HepG2 (cell line): ENCODE measurements around the gene CCDC180. TPM values are rescaled to one million over a fixed set of nuclear protein-coding genes. Genes with fewer than 3 reads are reported as not detected.

ENCODE experiments used
- ATAC-seq: fragments of 200-7000 bp; cut with Tn5 transposase; 3 replicates; pipeline ENCODE4 v1.9.1; 2020; ENCODE audit warnings: mild to moderate bottlenecking, moderate library complexity
- BruUV-seq: library from RNA; stranded (reverse); fragments of 400-500 nt; replicated peaks from 2 replicates; lab custom pipeline; 2021; lab: Mats Ljungman, UMichigan
- CTCF ChIA-PET: fragments of 300-600 bp; formaldehyde crosslinking; extraction: SDS; loops from one replicate; lab custom pipeline; 2021; ENCODE audit warnings: low total read pairs, inconsistent platforms, low intra/inter-chr PET ratio; lab: Yijun Ruan, JAX
- POLR2A ChIA-PET: fragments of 350-600 bp; sonication (Branson Sonifier 250); formaldehyde crosslinking; loops from one replicate; lab custom pipeline; 2020; ENCODE audit warnings: antibody characterized with exemption, inconsistent platforms; lab: Yijun Ruan, JAX
- DNase-seq: peaks from one replicate; pipeline ENCODE4 v3.0.0-alpha.2; 2015; ENCODE audit warnings: low spot score
- FAIRE-seq: peaks from 3 replicates; lab custom pipeline; 2011; peaks lifted over from hg19 to GRCh38; lab: Jason Lieb, UNC
- H2AFZ ChIP-seq: one replicate; pipeline ENCODE4 v1.6.1; 2011; ENCODE audit warnings: low read length, inconsistent platforms
- H3K27ac ChIP-seq: fragments of 300-600 bp; 3 replicates; pipeline ENCODE4 v1.8.0; 2011; ENCODE audit warnings: mixed run types, mild to moderate bottlenecking, mixed read lengths, low read length, inconsistent platforms; ENCODE audit not compliant: insufficient read depth; ENCODE audit errors: extremely low read length
- H3K27me3 ChIP-seq, 2 experiments: fragments of 200-600 bp in 1 of 2; 2 replicates in 1 of 2; 3 replicates in 1 of 2; pipeline versions ENCODE4 v1.6.0 to v1.8.0; 2011; ENCODE audit warnings: low read length in 2 of 2, mild to moderate bottlenecking in 2 of 2, moderate library complexity in 2 of 2, inconsistent platforms in 1 of 2; ENCODE audit not compliant: insufficient read depth in 2 of 2, control insufficient read depth in 1 of 2
- H3K36me3 ChIP-seq, 2 experiments: fragments of 200-600 bp in 1 of 2; replicated peaks in 1 of 2; 2 replicates in 1 of 2; 3 replicates in 1 of 2; pipeline versions ENCODE4 v1.5.1 to v1.8.0; 2011; ENCODE audit warnings: low read length in 2 of 2, inconsistent platforms in 1 of 2; ENCODE audit not compliant: insufficient read depth in 2 of 2, control insufficient read depth in 1 of 2
- H3K4me1 ChIP-seq: 2 replicates; pipeline ENCODE4 v1.5.1; 2012; ENCODE audit warnings: low read length, inconsistent platforms; ENCODE audit not compliant: insufficient read depth
- H3K4me2 ChIP-seq: 2 replicates; pipeline ENCODE4 v1.6.0; 2011; ENCODE audit warnings: low read depth, low read length, inconsistent platforms
- H3K4me3 ChIP-seq, 3 experiments: fragments of 200-600 bp in 1 of 3; sonication (generic), shearing (Covaris generic) in 1 of 3; replicated peaks in 1 of 3; 2 replicates each; pipeline ENCODE4 v1.5.1; 2011 to 2016; ENCODE audit warnings: low read length in 3 of 3, inconsistent platforms in 2 of 3, low read depth in 2 of 3, mild to moderate bottlenecking in 2 of 3, control low read depth in 1 of 3, mixed read lengths in 1 of 3; ENCODE audit not compliant: insufficient read depth in 1 of 3
- H3K79me2 ChIP-seq: one replicate; pipeline ENCODE4 v1.6.1; 2011; ENCODE audit warnings: low read length, inconsistent platforms; ENCODE audit not compliant: insufficient read depth
- H3K9ac ChIP-seq: 2 replicates; pipeline ENCODE4 v1.6.0; 2011; ENCODE audit warnings: mild to moderate bottlenecking, low read depth, low read length, inconsistent platforms; ENCODE audit not compliant: insufficient read depth
- H3K9me3 ChIP-seq: 2 replicates; pipeline ENCODE4 v1.5.1; 2012; ENCODE audit warnings: mild to moderate bottlenecking, low read length
- H4K20me1 ChIP-seq: 2 replicates; pipeline ENCODE4 v1.6.0; 2011; ENCODE audit warnings: inconsistent platforms, mild to moderate bottlenecking, low read length, moderate library complexity; ENCODE audit not compliant: insufficient read depth
- GATAD1 ChIP-seq: IDR thresholded peaks from 2 replicates; pipeline ENCODE4 v1.6.1; 2016; ENCODE audit warnings: missing genetic modification reagents, missing compliant biosample characterization
- MZF1 ChIP-seq: sonication (generic); formaldehyde crosslinking; IDR thresholded peaks from 2 replicates; pipeline ENCODE4 v1.8.1; 2023; ENCODE audit warnings: mild to moderate bottlenecking, missing genetic modification reagents, borderline replicate concordance
- REL ChIP-seq: sonication (generic); formaldehyde crosslinking; conservative IDR thresholded peaks from 2 replicates; pipeline ENCODE4 v1.8.0; 2022; ENCODE audit warnings: mild to moderate bottlenecking, missing genetic modification reagents, moderate library complexity
- WGBS: methylation state at CpG from one replicate; pipeline ENCODE4 v1.1.6; 2017; ENCODE audit warnings: low lambda C conversion rate; 5-methylcytosine and 5-hydroxymethylcytosine counted together
- in situ Hi-C: cut with HindIII; loops from 2 replicates; pipeline ENCODE4 v1.10.0; 2017; ENCODE audit warnings: low pct_unique_long_range_greater_than_20kb; ENCODE audit not compliant: extremely low pct_ligation_motif_present
- intact Hi-C: fragments of 100-400 bp; cut with micrococcal nuclease; formaldehyde crosslinking; loops from one replicate; pipeline ENCODE4 v1.10.0; 2022; ENCODE audit not compliant: unreplicated experiment
- polyA plus RNA-seq, 8 experiments: library from polyadenylated mRNA; depleted of rRNA in 3 of 8; stranded (reverse) in 7 of 8; unstranded in 1 of 8; fragments of >200 nt; fragmentation: Illumina TruSeq in 4 of 8; extraction: Trizol in 4 of 8; gene quantifications; 2 replicates each; pipeline versions ENCODE4 v1.2.1 to v1.2.3, GENCODE V29; 2011 to 2016; ENCODE audit warnings: low read depth in 4 of 8, missing spikeins in 1 of 8, mixed read lengths in 1 of 8; ENCODE audit not compliant: insufficient read depth in 1 of 8
- total RNA-seq, 5 experiments: library from RNA; depleted of rRNA; stranded (reverse); fragments of >200 nt; fragmentation: Illumina TruSeq; extraction: Trizol; gene quantifications; 2 replicates each; pipeline ENCODE4 v1.2.3, GENCODE V29; 2016; ENCODE audit warnings: low read depth in 1 of 5

CCDC180 gene
- total and polyA plus RNA-seq, 2 of the 13 experiments (the other 11 are each of a cell fraction or from before 2014, with no cell fraction given), result 2.2 to 2.5 TPM

GRCh38 chr9:97311798-97312500 lies 4.5 kb downstream of the CCDC180 start:
- POLR2A ChIA-PET, result no interaction called here
- CTCF ChIA-PET, result no interaction called here

DNA sequence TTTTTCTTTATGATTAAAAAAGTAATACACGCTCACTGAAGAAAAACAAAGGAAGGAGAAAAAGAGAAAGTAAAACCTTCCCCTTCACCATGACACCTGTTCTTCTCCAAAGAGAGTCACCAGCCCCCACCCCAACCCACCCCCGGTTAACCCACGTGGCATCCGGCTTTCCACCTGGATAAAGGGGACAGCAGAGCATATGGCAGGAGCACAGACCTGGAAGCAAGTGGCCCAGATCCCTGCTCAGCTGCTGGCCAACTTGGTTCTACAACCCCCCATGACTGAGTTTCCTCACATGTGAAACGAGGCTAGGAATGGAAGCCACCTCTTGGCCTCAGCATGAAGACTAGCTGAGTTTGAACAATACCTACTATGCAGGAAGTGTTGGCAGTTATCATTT lies 5.1 kb downstream of the CCDC180 start:
- Histone ChIP-seq H3K9ac (no peak overlapping the region), H3K4me3 (no peak overlapping the region), H3K4me2 (no peak overlapping the region), H3K36me3 (no peaks in the 10 kb centered on the region; a peak in 2 of 5 replicates), H3K9me3 (no peaks in the 10 kb centered on the region), H3K27ac (no peak overlapping the region), H3K79me2 (no peaks in the 10 kb centered on the region), H3K4me1 (no peaks in the 10 kb centered on the region), H2AFZ (no peak overlapping the region), H3K27me3 (peaks cover 0 to 3% of the 10 kb centered on the region in 2 experiments; a peak in 1 of 5 replicates), H4K20me1 (no peaks in the 10 kb centered on the region)
- ChIA-PET CTCF (no interaction called here), POLR2A (no interaction called here)
- TF ChIP-seq GATAD1, result no peak
- BruUV-seq, result no TSS peak
- ATAC-seq, result no peak
- 76% methylated on average over 5 of the region's 5 CpGs for WGBS
- in situ Hi-C loops, result no loop called here
- intact Hi-C loops, result no loop called here
- no peak for FAIRE-seq
- DNase-seq, result no peak

More at GRCh38 chr9:97311798-97312500, 4.5 kb downstream of the CCDC180 start:
- Histone ChIP-seq H3K27ac (no peak overlapping the region), H3K36me3 (no peaks in the 10 kb centered on the region; a peak in 2 of 5 replicates), H2AFZ (no peak overlapping the region), H3K4me1 (no peaks in the 10 kb centered on the region), H3K9ac (no peak overlapping the region), H3K4me2 (no peak overlapping the region), H3K79me2 (no peaks in the 10 kb centered on the region)
- DNase-seq, result no peak
- in situ Hi-C loops (no loop called here), intact Hi-C loops (no loop called here)
- FAIRE-seq, result no peak
- WGBS, result 49% methylated on average over 9 of the region's 12 CpGs
- ATAC-seq, result no peak
- TF ChIP-seq MZF1 (CRISPR knock-in tag), result no peak
- no peak for TF ChIP-seq REL
- TF ChIP-seq, all 625 proteins: peak for 0
- no TSS peak for BruUV-seq
- Histone ChIP-seq H3K4me3 (no peak overlapping the region), H3K9me3 (no peaks in the 10 kb centered on the region), H3K27me3 (0 out of 5 replicates have a peak, but pooled peaks cover 0 to 3% of the 10 kb centered on the region in 2 experiments), H4K20me1 (no peaks in the 10 kb centered on the region)
